ENCODE measurements around the gene OGFR. TPM values are rescaled to one million over a fixed set of nuclear protein-coding genes. Genes with fewer than 3 reads are reported as not detected.

OGFR gene
- total RNA-seq, 1 donor from 2014 or later: 79.2 TPM

- intact Hi-C loops (cut with micrococcal nuclease): no loop called here
Measured at GRCh38 chr20:62812907-62813200, 8.2 kb downstream of the OGFR start.

DNA sequence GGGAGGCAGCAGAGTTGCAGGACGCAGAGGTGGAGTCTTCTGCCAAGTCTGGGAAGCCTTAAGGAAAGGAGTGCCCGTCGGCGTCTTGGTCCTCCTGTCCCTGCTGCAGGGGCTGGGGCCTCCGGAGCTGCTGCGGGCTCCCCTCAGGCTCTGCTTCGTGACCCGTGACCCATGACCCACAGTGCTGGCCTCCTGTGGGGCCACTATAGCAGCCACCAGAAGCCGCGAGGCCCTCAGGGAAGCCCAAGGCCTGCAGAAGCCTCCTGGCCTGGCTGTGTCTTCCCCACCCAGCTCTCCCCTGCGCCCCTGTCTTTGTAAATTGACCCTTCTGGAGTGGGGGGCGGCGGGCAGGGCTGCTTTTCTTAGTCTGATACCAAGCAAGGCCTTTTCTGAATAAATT lies 9.0 kb downstream of the OGFR start:
- intact Hi-C loops (cut with micrococcal nuclease): no loop called here

DNA sequence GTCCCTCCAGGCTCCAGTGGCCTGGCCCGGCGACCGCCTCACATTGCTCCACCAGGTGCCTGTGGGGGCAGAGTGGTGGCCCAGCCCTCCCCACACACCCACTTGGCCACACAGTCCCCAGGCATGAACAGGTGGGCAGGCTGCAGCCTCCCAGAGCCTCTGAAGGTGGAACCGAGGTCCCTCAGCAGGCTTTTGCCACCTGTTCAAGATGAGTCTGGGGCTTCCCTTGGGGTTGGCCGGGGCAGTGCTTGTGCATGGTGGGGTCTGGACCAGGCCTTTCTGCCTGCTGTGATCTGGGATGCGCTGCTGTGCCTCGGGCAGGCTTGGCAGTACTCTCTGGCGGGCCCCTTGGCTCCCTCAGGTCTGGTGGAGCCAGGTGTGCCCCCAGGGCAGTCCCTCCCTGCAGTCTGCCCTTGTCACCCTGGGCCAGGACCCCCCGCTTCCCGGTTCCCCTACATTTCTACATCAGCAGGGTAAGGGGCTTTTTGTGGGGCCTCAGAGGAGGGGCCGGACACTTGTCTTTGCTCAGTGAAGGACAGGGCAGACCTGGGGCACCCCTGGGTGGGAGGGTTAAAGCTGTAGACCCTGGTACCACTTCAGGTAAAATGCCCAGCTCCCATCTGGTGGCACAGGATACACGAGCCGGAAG lies 9.5 kb downstream of the OGFR start:
- intact Hi-C loops (cut with micrococcal nuclease): no loop called here

GRCh38 chr20:62814709-62815065 lies 10.1 kb downstream of the OGFR start:
- intact Hi-C loops (cut with micrococcal nuclease): no loop called here

DNA sequence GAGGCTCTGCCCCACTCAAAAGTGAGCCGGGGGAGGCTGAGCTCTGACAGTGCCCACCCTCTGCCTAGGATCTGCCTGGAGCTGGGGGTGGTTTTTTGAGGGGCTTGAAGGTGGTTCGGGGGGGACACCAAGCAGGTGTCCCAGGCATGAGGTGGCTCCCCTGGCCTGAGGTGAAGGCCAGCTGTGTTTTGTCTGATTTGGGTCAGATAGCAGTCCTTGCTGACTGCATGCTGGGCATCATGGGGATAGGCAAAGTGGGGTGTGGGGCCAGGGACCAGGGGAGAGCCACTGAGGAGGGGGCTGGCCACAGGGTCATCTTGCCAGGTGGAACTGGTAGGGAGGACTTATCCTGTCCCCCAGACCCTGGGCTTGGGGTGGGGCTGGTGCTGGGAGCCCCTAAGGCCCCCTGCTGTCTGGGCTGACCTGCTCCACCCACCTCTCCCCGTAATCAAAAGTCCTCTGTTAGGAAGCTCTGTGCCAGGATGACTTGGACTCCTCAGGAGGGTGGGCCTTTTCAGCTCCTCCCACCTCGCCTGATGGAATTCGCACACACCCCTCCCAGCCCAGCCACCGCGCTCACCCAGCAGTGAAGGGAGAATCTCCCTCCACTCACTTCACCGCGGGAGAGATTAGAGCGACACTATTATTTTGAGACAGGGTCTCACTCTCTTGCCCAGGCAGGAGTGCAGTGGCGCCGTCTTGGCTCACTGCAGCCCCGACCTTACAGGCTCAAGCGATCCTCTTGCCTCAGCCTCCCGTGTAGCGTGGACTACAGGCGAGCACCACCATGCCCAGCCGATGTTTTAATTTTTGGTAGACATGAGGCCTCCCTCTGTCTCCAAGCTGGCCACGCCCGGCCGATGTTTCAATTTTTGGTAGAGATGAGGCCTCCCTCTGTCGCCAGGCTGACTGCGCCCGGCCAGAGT lies 10.7 kb downstream of the OGFR start:
- intact Hi-C loops (cut with micrococcal nuclease): no loop called here

DNA sequence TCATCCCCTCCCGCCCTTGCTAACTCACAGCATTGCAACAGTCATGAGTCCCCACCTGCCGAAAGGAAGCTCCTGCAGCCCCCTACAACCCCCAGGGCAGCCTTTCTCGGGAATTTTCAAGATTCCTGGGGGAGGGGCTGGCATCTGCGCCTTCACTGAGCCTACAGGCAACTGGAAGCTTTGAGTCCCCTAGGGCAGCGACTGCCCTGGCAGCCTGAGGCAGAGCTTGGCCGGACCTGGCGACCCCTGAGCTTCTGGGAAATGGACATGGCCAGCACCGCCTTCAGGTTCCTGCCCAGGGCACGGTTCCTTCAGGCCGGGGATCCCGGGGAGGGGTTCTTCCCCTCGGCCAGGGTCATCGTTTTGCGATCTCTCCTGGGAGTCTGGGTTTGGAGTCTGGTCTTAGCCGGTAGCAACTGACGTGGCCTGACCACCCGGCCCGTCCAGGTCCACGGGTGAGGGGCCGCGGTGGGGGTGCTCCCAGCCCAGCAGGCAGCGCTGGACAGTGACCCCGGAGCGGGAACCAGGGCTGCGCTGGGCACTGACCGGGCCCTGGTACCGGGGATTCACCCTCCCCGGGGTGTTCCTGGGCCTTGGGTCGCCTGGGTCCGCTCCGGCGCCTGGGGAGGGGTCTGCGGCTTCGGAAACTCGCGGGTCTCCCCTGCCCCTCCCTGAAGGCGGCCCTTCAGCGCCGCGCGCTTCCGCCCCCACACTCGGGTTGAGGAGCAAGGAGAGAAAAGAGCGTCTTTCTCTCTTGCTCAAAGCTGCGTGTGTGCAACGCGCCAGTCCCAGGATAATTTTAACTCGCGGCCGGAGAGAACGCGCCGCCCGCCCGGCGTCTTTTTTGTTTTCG lies 11.6 kb downstream of the OGFR start:
- intact Hi-C loops (cut with micrococcal nuclease): no loop called here

- intact Hi-C loops (cut with micrococcal nuclease): no loop called here
Measured at GRCh38 chr20:62816884-62817873, 12.5 kb downstream of the OGFR start, which contains the start of gene COL9A3. Gene COL9A3, plus strand, starts transcription at chr20:62817050. Its CDS starts 15 bp downstream, at chr20:62817065.

DNA sequence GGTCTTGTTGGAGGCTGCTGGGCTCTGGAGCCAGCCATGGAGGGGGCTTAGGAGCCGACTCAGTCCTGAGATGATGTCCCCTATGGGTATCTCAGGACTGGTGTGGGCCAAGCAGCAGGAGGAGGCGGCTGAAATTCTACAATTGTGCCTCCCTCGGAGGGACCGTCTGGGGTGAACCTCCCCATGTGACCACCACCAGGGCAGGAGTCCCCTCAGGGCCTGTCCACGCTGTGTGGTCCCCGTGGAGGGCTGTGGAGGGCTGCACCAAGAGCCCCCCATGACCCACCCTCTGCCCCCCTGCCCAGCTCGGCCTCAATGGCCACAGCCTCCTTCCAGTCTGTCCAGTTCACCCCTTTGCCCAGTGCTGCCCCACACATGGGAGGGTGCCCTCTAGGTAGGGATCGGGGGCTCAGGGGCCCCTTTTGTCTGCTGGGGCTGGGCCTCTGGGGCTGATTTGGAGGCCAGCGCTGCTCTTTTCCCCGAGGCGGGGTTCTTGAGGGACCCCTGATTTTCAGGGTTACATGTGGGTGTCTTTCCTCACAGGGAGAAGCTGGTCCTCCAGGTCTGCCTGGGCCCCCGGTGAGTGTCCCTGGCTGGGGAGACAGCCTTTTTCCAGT lies 13.4 kb downstream of the OGFR start:
- intact Hi-C loops (cut with micrococcal nuclease): no loop called here

DNA sequence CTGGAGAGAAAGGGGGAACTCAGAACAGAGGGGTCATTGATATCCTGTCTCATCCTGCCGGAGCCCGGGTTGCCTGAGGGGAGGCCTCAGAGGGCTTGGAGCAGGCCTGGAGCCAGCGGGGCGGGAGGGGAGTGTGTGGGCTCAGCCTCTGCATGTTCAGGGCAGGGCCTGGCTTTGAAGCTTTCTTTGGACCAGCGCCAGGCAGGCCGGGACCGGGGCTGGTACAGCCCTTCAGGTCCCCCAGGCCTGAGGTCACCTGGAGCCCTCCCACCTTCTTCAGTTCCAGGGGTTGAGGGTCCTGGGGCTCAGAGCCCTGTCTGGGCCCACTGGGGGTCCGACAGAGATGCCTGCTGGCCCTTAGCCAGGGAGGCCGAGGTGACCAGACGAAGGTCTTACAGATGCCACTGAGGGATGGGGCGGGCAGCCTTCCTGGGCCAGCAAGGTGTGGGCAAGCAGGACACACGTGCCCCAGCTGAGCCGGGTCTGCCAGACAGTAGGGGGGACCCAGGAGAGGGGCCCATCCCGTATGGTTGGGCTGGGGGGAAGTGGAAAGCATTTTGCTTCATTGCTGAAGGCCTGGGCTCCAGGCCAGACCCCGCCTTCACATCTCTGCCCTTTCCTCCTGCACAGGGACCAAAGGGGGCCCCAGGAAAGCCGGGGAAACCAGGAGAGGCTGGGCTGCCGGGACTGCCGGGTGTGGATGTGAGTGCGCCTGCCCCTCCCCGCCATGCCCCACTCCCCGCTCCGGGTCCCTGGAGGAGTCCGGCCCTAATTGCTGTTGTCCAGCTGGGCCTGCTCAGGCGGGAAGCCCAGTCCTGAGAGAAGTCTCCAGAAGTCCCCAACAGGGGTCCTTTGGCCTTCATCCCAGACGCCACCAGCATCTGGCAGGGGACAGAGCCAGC lies 14.2 kb downstream of the OGFR start:
- intact Hi-C loops (cut with micrococcal nuclease): no loop called here

- intact Hi-C loops (cut with micrococcal nuclease): no loop called here
Measured at GRCh38 chr20:62819494-62820174, 15.0 kb downstream of the OGFR start.

GRCh38 chr20:62820208-62820961 lies 15.8 kb downstream of the OGFR start:
- intact Hi-C loops (cut with micrococcal nuclease): no loop called here

DNA sequence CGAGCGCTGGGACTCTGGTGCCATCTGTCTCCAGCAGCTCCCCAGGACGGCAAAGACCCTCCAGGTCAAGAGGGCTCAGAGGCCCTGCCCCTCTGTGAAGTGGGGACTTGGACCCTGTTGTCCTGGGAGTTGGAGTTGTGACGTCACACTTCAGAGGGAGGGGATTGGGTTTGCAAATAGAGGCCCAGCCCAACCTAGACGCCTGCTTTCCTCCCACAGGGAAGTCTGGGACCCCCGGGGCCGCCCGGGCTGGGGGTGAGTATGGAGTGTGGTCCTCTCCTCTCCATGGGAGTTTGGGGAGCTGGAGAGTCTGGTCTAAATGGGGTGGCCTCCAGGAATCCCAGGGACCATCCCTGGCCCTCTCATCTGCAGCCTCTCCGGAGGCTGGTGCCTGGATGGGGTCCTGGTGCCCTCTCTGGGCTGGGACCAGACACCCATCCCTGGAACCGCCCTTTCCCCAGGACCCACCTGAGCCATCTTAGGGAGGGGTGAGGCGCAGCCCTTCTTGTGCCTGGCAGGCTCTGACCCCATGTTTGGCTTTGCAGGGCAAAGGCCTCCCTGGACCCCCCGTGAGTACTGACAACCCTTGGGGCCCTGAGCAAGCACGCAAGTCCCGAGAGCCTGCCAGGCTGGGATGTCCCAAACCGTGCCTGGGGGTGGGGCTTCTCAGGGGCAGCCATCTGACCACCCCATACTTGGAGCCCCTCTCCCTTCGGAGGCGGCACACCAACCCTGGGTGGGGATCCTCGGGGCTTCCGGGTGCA lies 16.5 kb downstream of the OGFR start:
- intact Hi-C loops (cut with micrococcal nuclease): no loop called here

DNA sequence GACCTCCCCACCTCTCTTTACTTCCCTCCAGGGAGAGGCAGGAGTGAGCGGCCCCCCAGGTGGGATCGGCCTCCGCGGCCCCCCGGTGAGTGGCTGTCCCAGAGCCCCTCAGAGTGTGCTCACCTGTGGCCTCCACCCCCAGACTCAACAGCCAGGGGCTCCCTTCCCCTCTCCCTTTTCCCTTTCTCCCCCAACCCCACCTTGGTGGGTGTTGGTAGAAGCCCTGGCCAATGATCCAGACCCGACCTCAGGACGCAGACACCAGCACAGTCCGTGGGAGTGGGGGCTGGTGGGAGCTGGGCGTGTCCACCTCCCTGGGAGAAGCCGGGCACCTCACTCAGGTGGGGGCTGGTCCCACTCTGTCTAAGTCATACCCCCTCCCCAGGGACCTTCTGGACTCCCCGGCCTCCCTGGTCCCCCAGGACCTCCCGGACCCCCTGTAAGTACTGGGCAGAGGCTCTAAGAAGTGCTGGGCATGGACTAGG lies 17.1 kb downstream of the OGFR start:
- intact Hi-C loops (cut with micrococcal nuclease): no loop called here

- intact Hi-C loops (cut with micrococcal nuclease): no loop called here
Measured at GRCh38 chr20:62822239-62822787, 17.7 kb downstream of the OGFR start.

DNA sequence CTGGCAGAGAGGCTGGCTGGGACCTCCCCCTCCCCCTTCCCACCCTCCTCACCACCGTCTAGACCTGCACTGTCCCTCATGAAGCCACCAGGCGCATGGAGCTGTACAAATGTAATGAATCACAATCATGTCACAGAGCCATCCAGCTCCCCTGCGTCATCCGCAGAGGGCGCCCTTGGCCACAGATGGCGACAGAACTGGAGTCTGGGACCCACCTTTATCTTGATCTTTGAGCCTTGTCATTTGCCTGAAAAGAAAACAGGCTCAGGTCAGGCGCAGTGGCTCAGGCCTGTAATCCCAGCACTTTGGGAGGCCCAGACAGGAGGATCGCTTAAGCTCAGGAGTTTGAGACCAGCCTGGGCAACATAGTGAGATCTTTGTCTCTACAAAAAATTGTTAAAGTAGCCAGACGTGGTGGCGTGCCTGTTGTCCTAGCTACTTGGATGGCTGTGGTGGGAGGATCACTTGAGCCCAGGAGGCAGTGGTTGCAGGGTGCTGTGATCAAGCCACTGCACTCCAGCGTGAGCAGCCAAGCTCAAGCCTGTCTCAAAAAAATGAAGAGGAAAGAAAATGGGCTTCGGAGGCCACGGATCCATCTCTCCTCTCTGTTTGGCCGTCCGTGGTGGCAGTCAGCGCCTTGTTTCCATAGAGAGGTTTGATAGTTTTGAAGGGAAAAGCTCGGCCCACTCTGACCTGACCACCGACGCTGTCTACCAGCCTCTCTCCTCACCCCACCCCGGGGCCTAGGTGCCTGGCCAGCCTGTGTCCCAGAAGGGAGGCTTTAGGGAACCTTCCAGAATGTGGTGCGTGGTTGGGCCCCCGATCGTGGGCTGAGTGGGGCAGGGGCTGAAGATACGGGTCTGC lies 18.4 kb downstream of the OGFR start:
- intact Hi-C loops (cut with micrococcal nuclease): no loop called here

Data from T-helper 2 cell treated with Interferon-gamma antibody and Interleukin-4, amounts not matched to agents 100 ng/mL and 5 ng/mL, for 36 hours (primary cell).